GM20431 (cell line): ENCODE data around the gene TMEM63B.
"Not testable (repeated sequence)": the region's sequence is repeated elsewhere in the genome, so short reads cannot be mapped to it uniquely, and the experiment has no call there.

Source experiments
- in situ Hi-C: fragments of 300-500 bp; cut with MseI, MboI; formaldehyde crosslinking; loops from one replicate; pipeline ENCODE4 v1.15.0; 2020; ENCODE audit warnings: low sequenced_read_pairs; ENCODE audit not compliant: unreplicated experiment

TMEM63B gene

DNA sequence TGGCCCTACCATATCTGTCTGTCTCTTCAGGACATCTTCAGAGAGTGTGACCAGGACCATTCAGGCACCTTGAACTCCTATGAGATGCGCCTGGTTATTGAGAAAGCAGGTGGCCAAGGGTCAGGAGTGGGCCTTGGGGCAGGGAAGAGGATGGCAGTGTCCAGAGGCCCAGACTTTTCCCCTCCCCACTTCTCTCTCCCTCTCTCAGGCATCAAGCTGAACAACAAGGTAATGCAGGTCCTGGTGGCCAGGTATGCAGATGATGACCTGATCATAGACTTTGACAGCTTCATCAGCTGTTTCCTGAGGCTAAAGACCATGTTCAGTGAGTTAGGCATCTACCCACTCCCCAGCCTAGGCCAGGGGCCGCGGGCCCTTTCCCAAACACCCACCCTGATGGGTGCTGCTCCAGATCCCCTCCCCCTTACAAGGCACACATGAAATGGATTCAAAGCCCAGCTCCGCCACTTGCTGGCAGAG is 55.6 kb downstream of the TMEM63B start:
- in situ Hi-C loops, result no loop called here

DNA sequence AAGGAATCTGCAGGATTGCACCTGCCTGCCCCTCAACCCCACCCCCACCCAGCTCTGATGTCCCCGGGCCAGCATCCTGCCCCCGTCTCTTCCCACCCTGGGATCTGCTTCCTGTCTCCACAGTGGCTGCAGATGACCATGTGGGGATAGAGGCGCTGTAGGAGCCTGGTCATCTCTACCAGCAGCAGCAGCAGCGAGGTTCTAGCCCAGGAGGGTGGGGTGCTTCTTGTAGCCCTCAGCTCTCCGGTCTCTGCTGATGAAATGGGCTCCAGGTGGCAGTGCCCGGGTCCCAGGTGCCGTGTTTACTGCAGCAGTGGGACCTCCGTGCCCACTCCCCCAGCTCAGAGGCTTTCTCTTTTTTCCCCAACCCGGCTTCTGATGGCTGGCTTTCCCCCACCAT is 56.4 kb downstream of the TMEM63B start:
- in situ Hi-C loops, result no loop called here

DNA sequence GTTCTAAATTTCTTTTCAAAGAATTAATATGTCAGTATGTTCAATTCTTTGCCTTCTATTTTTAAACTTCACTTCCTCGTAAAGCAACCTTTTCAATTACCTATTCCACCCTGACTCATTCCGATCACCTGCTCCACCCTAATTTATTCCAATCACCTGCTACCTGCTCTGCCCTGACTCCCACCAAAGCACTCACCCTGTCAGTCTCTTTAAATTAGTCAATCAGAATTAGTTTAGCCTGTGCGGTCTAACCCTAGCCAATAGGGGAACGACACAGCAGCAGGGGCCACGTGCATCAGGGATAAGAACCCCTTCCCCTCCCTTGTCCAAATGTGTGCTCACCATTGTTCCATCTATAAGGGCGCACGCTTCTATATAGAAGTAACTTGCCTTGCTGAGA is 58.0 kb downstream of the TMEM63B start:
- in situ Hi-C loops, result not testable (repeated sequence)

DNA sequence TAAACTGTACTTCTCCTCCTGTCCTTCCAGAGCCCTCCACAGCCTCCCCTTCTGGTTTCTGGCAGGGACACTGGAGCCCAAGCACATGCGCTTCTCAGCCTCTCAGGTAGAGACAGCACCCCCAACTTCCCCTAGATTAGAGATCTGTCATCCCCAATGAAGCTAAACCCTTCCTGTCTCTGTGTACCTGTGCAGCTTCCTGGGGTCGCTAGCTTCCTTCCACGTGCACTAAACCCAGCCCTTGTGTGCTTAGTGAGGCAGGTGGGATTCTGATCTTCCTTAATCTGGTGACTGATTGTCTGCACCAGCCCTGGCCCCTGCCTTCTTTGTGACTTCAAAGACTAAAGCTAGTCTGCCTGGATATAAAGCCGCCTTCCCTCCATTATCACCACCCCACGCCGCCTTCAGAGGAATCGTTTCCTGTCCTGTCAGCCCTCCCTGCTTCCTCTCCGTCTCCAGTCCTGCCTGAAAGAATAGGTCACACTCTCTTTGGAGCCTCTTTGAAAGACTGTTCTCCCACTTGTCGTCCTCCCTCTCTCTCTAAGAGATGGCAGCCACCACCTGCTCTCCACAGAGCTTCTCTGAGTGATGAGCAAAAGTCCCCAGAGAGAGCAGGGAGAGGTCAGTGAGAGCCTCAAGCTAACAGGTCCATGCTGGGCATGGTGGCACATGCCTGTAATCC is 58.7 kb downstream of the TMEM63B start:
- in situ Hi-C loops, result no loop called here

DNA sequence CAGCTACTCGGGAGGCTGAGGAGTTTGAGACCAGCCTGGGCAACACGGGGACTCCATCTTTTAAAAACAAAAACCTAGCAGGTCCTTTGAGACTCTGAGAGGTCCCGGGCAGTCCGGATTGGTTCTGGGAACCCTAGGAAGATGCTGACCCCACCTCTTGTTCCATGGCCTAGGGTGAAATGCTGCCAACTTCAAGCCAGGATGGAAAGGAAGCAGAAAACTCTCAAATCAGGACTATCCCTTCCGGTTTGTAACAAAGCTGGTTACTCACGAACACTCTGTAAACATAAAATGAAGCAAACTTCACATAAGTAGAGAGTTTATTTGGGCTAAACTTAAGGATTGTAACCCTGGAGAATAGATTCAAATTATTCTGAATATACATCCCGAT is 59.3 kb downstream of the TMEM63B start:
- in situ Hi-C loops, result no loop called here

DNA sequence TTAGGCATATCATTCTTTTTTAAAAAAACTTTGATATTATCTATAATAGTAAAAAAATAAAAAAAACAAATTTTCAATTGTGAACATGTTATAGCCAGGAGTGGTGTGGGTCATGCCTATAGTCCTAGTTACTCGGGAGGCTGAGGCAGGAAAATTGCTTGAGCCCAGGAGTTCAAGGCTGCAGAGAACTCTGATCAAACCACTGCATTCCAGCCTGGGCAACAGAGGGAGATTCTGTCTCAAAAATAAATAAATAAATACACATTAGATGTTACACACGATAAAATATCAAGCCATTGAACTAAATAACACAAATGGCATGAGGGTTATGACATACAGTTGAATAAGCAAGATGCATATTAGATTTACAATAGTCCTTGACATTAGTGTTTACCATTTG is 61.5 kb downstream of the TMEM63B start:
- in situ Hi-C loops, result no loop called here

DNA sequence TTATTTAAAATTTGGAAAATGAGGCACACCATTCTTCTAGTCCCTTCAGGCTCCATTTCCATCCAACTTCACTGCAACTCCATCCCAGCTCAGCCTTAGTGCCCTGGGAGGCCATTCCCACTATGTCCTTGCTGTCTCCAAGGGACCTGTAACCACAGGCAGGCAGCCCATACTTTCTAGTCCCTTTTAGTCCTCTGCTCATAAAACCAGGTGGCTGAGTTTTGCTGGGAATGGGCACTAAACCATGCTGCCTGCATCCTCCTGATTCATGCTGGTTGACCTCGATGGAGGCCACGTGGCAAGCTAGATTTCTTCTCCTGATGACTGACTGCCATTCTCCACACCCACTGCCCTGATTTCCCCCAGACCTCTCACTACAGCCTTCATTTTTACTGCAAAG is 61.9 kb downstream of the TMEM63B start:
- in situ Hi-C loops, result no loop called here

DNA sequence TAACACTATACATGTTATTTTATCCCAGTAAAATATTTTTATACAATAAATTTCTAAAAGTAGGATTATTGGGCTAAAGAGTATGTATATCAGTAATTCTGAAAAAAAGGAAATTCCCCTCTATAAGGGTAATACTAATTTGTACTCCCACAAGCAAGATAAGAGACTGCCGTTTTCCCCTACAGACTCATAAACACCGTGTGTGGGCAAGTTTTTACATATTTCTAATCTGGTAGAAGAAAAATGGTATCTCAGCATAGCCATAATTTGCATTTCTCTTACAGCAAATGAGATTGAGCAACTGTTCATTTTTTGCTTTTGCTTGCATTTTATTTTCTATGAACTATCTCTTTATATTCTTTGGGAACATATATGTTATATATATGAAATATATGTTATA is 63.4 kb downstream of the TMEM63B start:
- in situ Hi-C loops, result no loop called here

DNA sequence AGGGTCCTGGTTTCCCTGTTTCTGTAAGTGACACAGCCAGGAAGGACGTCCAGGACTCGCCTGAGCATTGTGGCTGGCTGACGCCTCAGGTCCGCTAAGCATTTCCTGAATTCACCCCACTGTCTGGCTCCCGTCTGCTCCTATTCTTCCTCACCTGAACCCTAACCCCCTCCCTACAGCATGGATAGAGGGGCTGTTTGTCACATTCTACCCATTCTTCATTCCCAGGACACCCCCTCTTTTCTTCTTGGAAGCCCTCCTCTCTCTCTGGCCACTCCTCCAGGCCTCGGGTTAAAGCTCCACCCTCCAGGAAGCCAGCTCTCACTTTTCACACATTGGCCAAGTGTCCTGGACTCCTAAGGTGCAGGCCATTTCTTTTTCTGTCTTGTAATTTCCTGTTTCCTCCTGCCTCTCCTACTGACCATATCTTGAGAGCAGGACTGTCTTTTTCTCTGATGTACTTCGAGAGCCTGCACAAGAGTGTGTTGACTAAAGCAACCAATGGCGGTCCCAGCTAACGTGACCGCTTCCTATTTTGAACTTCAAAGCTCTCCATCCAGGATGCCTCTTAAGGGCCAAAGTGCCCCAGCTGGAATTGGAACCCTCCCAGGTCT is 65.2 kb downstream of the TMEM63B start:
- in situ Hi-C loops, result no loop called here

DNA sequence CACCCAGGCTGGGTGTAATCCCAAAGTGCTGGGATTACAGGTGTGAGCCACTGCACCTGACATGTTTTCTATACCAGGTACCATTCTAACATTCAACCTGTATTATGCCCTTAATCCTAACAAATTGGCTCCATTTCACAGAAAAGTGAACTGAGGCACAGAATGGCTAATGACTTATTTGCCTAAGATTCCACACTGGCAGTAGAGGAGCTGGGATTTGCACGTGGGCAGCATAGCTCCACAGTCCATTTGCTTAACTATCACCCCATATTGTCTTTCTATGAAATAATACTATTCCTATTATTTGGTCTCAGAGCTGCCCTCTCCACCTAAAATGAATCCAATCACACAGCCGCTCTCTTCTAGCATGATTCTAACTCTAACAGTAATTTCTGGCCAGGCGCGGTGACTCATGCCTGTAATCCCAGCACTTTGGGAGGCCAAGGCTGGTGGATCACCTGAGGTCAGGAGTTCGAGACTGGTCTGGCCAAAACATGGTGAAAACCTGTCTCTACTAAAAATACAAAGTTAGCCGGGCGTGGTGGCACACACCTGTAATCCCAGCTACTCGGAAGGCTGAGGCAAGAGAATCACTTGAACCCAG is 66.1 kb downstream of the TMEM63B start:
- in situ Hi-C loops, result no loop called here

DNA sequence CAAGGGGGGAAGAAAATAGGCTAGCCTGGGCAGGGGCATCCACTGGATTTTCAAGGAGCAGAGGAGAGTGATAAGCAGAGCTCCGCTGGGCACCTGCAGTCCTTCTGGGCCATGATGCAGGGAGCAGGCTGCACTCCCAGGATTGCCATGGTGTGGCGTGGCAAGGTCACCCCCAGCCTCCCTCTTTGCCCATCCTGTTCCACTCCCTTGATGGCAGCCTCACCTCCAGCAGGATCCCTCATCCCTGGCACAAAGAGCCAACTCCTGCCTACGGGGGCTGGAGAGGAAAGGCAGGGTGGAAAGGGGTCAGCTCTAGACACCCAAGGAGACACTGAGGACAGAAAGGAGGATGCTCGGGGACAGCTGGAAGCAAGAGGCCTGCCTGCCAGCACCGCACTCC is 67.0 kb downstream of the TMEM63B start:
- in situ Hi-C loops, result no loop called here

DNA sequence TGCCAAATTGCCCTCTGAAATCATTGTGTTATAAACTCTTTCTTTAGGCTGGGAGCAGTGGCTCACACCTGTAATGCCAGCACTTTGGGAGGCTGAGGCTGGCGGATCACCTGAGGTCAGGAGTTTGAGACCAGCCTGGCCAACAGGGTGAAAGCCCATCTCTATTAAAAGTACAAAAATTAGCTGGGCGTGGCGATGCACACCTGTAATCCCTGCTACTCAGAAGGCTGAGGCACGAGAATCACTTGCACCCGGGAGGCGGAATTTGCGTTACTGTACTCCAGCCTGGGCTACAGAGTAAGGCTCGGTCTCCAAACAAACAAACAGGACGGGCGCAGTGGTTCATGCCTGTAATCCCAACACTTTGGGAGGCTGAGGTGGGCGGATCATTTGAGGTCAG is 69.0 kb downstream of the TMEM63B start:
- in situ Hi-C loops, result not testable (repeated sequence)

DNA sequence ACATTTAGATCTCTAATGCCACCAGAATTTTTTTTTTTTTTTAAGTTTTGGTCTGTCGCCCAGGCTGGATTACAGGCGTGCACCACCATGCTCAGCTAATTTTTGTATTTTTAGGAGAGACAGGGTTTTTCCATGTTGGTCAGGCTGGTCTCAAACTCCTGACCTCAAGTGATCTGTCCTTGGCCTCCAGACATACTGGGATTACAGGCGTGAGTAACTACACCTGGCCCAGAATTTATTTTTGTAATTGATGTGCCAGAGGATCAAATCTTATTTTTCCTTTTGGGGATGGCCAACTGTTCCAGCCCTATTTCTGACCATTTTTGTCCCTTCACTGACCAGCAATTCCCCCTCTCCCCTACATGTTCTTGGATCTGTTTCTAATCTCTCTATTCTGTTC is 71.3 kb downstream of the TMEM63B start:
- in situ Hi-C loops, result no loop called here

DNA sequence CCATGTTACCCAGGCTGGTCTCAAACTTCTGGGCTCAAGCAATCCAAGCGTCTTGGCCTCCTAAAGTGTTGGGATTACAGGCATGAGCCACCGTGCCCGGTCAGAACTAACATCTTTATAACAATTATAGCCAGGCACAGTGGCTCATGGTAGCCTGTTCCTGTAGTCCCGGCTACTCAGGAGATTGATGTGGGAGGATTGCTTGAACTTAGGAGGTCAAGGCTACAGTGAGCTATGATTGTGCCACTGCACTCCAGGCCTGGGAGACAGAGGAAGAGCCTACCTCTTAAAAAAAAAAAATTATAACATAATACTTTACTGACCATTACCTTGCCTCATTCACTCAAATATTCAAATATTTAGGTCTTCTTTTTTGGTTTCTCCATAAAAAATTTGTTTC is 72.5 kb downstream of the TMEM63B start:
- in situ Hi-C loops, result no loop called here

DNA sequence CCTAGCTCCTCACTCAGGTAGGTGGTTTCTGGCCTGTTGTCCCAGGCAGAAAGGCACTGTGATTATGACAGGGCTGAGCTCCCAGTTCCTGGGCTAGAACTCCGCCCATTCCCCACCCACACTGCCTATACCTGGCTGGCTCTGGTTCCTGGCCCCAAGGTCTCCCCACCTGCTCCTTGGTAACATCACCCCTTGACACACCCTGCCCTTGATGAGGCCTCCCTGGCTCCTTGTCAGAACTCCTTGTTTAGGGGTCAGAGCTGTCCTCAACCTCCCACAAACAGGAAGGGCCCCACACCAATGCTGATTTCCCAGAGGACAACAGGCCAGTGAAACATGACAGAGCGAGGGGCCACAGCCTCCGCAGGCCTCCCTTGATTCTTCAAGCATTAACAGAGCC is 73.8 kb downstream of the TMEM63B start:
- in situ Hi-C loops, result no loop called here

DNA sequence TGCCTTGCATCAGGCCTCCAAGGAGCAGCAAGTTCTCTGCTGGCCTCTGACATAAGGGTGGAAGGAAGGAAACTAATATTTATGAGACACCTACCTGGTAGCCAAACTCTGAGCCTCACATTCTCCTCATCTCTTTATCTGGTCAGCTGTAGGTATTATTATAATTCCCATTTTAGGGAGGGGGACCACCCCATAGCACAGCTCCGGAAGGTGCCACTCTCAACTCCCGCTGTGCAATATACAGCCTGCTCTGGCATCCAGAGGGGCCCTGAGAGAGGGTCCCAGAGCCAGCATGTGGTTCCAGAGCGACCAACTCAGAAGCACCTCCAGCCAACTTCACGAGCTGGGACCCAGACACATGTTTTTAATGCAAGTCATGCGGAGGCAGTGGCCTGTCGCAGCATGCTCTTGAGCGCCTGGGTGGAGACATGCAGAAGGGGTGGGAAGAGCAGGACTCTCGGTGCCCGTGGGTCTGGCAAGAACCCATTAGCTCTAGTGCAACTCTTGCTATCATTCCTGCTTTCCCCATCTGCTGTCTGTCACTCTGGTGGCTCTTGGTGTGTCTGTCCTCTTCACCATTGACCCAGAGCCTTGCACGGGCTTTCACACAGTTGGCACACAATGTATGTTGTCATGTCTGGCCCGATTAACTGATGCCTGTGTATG is 74.4 kb downstream of the TMEM63B start:
- in situ Hi-C loops, result no loop called here

DNA sequence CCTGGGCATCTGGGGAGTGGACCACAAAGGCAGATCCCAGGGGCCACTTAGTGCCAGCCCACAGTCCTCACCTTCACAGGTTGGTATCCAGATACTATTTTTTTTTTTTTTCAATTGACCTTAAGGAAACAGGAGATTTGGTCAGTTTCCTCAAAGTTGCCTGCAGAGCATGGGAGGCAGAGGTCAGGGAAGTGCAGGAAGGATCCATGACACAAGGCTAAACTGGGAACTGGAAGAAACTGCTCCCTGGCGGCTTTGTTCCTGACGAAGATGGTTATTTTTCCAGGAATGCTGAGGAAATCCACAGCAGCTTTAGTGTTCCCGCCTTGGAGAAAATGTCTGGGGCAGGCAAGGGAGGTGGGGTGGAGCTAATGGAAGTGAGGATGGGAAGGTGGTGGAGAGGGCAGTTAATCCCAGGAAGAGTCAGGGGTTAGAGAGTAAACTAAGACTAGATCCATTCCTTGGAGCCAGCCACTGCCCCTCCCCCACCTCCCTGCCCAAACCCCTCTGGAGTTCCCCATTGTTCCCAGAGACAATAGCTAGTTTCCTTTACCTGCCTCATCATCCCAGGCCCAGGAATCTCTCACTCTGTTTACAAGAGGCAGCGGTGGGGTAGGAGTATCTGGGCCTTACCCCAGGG is 75.1 kb downstream of the TMEM63B start:
- in situ Hi-C loops, result no loop called here

DNA sequence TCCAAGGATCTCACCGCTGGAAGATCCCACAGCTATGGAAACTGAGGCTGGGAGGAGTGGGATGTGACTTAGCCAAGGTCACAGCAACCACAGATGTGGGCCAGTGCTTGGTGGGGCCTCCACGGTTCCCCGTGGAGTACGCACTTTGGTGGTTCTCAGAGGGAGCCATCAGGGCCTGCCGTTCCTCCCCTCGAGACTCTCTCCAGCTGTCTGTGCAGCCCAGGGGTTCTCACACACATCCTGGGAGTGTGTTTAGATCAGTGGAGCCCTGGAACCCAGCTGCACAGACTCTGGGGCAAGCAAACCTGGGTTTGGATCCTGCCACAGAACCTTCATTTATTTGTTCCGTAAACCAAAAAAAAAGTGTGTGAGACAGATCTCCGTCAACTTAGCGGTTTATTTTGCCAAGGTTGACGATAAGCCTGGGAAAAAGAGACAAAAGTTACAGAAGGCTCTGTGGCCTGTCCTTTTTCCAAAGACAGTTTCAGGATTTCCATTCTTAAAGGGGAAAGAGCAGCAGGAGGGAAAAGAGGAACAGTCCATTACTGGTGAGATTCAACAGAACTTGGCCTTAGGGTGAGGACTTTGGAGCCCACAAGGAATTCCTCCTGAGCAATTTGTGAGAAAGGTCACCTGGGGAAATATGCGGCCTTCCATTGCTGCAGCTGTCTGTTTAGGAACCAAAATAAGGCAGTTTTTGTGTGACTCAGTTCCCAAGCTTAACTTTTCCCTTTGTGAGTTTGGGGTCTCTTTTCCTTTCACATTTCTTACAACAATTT is 75.8 kb downstream of the TMEM63B start:
- in situ Hi-C loops, result no loop called here

DNA sequence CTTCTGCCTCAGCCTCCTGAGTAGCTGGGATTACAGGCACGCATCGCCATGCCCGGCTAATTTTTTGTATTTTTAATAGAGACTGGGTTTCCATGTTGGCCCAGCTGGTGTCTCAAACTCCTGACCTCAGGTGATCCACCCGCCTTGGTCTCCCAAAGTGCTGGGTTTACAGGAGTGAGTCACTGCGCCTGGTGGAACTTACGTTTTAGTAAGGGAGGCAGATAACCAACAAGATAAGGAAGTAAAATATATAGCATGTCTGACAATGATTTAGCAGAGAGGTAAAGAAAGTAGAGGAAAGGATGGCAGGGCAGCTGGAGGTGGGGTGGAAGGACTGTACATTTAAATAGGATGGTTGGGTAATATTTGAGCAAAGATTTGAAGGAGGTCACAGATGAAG is 76.6 kb downstream of the TMEM63B start:
- in situ Hi-C loops, result no loop called here
